K562 (cell line): ENCODE results near the gene ADAM33. TPM values are rescaled to one million over a fixed set of nuclear protein-coding genes. Genes with fewer than 3 reads are reported as not detected.

Source experiments
- ATAC-seq: fragments of 200-7000 bp; cut with Tn5 transposase; 3 replicates; pipeline ENCODE4 v1.9.1; 2020; ENCODE audit warnings: moderate library complexity
- BruUV-seq: library from RNA; stranded (reverse); fragments of 400-500 nt; replicated peaks from 2 replicates; lab custom pipeline; 2021; lab: Mats Ljungman, UMichigan
- CTCF ChIA-PET: fragments of 300-600 bp; formaldehyde crosslinking; extraction: SDS; loops from one replicate; lab custom pipeline; 2021; ENCODE audit warnings: low intra/inter-chr PET ratio; lab: Yijun Ruan, JAX
- POLR2A ChIA-PET: fragments of 300-600, 350-650 bp; sonication (Branson Sonifier 250); formaldehyde crosslinking; extraction: SDS; loops from one replicate; lab custom pipeline; 2021; ENCODE audit warnings: antibody characterized with exemption, inconsistent platforms; lab: Yijun Ruan, JAX
- DNase-seq, 4 experiments: peaks; one replicate each; pipeline versions ENCODE4 v3.0.0 to v3.0.0-alpha.2; 2011 to 2018; ENCODE audit warnings: low spot score in 3 of 4, mixed read lengths in 3 of 4; ENCODE audit errors: extremely low read depth in 1 of 4
- FAIRE-seq: peaks from 2 replicates; lab custom pipeline; 2011; peaks lifted over from hg19 to GRCh38; lab: Jason Lieb, UNC
- H2AFZ ChIP-seq: 2 replicates; pipeline ENCODE4 v1.6.0; 2011; ENCODE audit warnings: low read depth, low read length, control low read depth, inconsistent platforms
- H3K27ac ChIP-seq: fragments of 200-600 bp; 3 replicates; pipeline ENCODE4 v1.8.0; 2011; ENCODE audit warnings: low read depth, mild to moderate bottlenecking, control low read depth, inconsistent platforms, low read length, moderate library complexity, mixed read lengths; ENCODE audit errors: extremely low read depth
- H3K27me3 ChIP-seq, 2 experiments: fragments of 300-600 bp in 1 of 2; 2 replicates in 1 of 2; 3 replicates in 1 of 2; pipeline versions ENCODE4 v1.6.0 to v1.8.0; 2011; ENCODE audit warnings: inconsistent platforms in 2 of 2, low read length in 2 of 2, mild to moderate bottlenecking in 1 of 2, mixed read lengths in 1 of 2, moderate library complexity in 1 of 2; ENCODE audit not compliant: control insufficient read depth in 2 of 2, insufficient read depth in 2 of 2
- H3K36me3 ChIP-seq: fragments of 300-600 bp; 3 replicates; pipeline ENCODE4 v1.8.0; 2011; ENCODE audit warnings: mild to moderate bottlenecking, low read length, inconsistent platforms; ENCODE audit not compliant: control insufficient read depth, insufficient read depth
- H3K4me1 ChIP-seq, 2 experiments: fragments of 200-600 bp in 1 of 2; replicated peaks in 1 of 2; 2 replicates in 1 of 2; 3 replicates in 1 of 2; pipeline versions ENCODE4 v1.5.1 to v1.8.0; 2011; ENCODE audit warnings: inconsistent platforms in 2 of 2, low read length in 2 of 2, mild to moderate bottlenecking in 1 of 2, mixed read lengths in 1 of 2, moderate library complexity in 1 of 2; ENCODE audit not compliant: control insufficient read depth in 2 of 2, insufficient read depth in 2 of 2
- H3K4me2 ChIP-seq: 2 replicates; pipeline ENCODE4 v1.6.1; 2011; ENCODE audit warnings: low read length, control low read depth, inconsistent platforms, mixed read lengths; ENCODE audit not compliant: insufficient read depth
- H3K4me3 ChIP-seq: fragments of 200-600 bp; sonication (generic), shearing (Covaris generic); 2 replicates; pipeline ENCODE4 v1.5.1; 2016; ENCODE audit warnings: control low read depth, inconsistent platforms
- H3K79me2 ChIP-seq: fragments of 200-600 bp; 3 replicates; pipeline ENCODE4 v1.8.0; 2011; ENCODE audit warnings: low read length, inconsistent platforms; ENCODE audit not compliant: control insufficient read depth, insufficient read depth
- H3K9ac ChIP-seq, 2 experiments: 2 replicates each; pipeline versions ENCODE4 v1.6.0 to v1.6.1; 2011; ENCODE audit warnings: low read depth in 2 of 2, low read length in 2 of 2, control low read depth in 1 of 2, inconsistent platforms in 1 of 2, mild to moderate bottlenecking in 1 of 2, mixed read lengths in 1 of 2; ENCODE audit not compliant: insufficient read depth in 1 of 2
- H3K9me1 ChIP-seq: one replicate; pipeline ENCODE4 v1.6.0; 2011; ENCODE audit warnings: inconsistent platforms, mild to moderate bottlenecking, low read length, moderate library complexity; ENCODE audit not compliant: control insufficient read depth, insufficient read depth
- H3K9me3 ChIP-seq: replicated peaks from 2 replicates; pipeline ENCODE4 v1.5.1; 2011; ENCODE audit warnings: low read depth, low read length, inconsistent platforms; ENCODE audit not compliant: control insufficient read depth, insufficient read depth
- H4K20me1 ChIP-seq: replicated peaks from 2 replicates; pipeline ENCODE4 v1.6.1; 2011; ENCODE audit warnings: low read length, inconsistent platforms, mixed read lengths; ENCODE audit not compliant: control insufficient read depth, insufficient read depth
- CTCF ChIP-seq, 3 experiments: IDR thresholded peaks in 2 of 3; conservative IDR thresholded peaks in 1 of 3; 2 replicates each; pipeline ENCODE4 v1.5.1; 2011 to 2012; ENCODE audit warnings: low read length in 3 of 3, mild to moderate bottlenecking in 3 of 3, control low read depth in 2 of 3, improper control_type of control experiment in 1 of 3, inconsistent platforms in 1 of 3, low read depth in 1 of 3, mixed read lengths in 1 of 3, moderate library complexity in 1 of 3; ENCODE audit not compliant: insufficient read depth in 2 of 3
- GATAD2B ChIP-seq: fragments of 450-650 bp; IDR thresholded peaks from 2 replicates; pipeline ENCODE4 v1.6.1; 2017; ENCODE audit warnings: mild to moderate bottlenecking, borderline replicate concordance
- NR3C1 ChIP-seq: sonication (generic); formaldehyde crosslinking; IDR thresholded peaks from 2 replicates; pipeline ENCODE4 v1.8.1; 2022; ENCODE audit warnings: missing genetic modification reagents
- PCBP2 ChIP-seq: fragments of 200-400 bp; formaldehyde crosslinking; IDR thresholded peaks from 2 replicates; pipeline ENCODE4 v1.6.1; 2018; ENCODE audit warnings: low read length, low read depth, mild to moderate bottlenecking, moderate library complexity; ENCODE audit not compliant: poor library complexity, severe bottlenecking
- SMARCB1 ChIP-seq: IDR thresholded peaks from 2 replicates; pipeline ENCODE4 v1.6.1; 2011; ENCODE audit warnings: improper control_type of control experiment, low read depth; ENCODE audit not compliant: insufficient read length
- ZBTB1 ChIP-seq: sonication (generic); formaldehyde crosslinking; IDR thresholded peaks from 2 replicates; pipeline ENCODE4 v1.8.1; 2023; ENCODE audit warnings: missing genetic modification reagents, low read depth, mild to moderate bottlenecking, borderline replicate concordance
- ZNF316 ChIP-seq: fragments of 450-650 bp; IDR thresholded peaks from 2 replicates; pipeline ENCODE4 v1.6.1; 2016
- WGBS: fragments of 100-300 bp; shearing (Covaris generic); methylation state at CpG from one replicate; pipeline ENCODE4 v1.1.6; 2016; ENCODE audit warnings: low coverage, mixed read lengths; ENCODE audit not compliant: insufficient coverage; ENCODE audit errors: missing lambda C conversion rate; 5-methylcytosine and 5-hydroxymethylcytosine counted together
- in situ Hi-C: fragments of 300-500 bp; cut with MboI; formaldehyde crosslinking; loops from 4 replicates; pipeline ENCODE4 v1.15.0; 2018; ENCODE audit warnings: inconsistent platforms, mixed read lengths
- intact Hi-C: fragments of 100-400 bp; cut with micrococcal nuclease; formaldehyde crosslinking; loops from 2 replicates; pipeline ENCODE4 v1.14.2; 2022
- polyA plus RNA-seq, 8 experiments: library from polyadenylated mRNA; depleted of rRNA in 4 of 8; stranded (reverse) in 5 of 8; unstranded in 3 of 8; fragments of >200 nt; fragmentation: Nextera tagmentation in 2 of 8; fragmentation: Illumina TruSeq in 1 of 8; extraction: Ambion mirVana in 2 of 8; extraction: Trizol in 1 of 8; gene quantifications; 2 replicates each; pipeline versions ENCODE4 v1.2.1 to v1.2.3, GENCODE V29; 2011 to 2014; ENCODE audit warnings: inconsistent platforms in 1 of 8, missing spikeins in 1 of 8
- total RNA-seq, 7 experiments: library from RNA; depleted of rRNA in 6 of 7; stranded (reverse); fragments of >200 nt in 6 of 7; fragmentation: Illumina TruSeq in 2 of 7; extraction: Trizol in 2 of 7; gene quantifications; 2 replicates each; pipeline versions ENCODE4 v1.2.1 to v1.2.3, GENCODE V29; 2011 to 2021; ENCODE audit warnings: low replicate concordance in 1 of 7
- TF ChIP-seq, protein P1 (sequence below): fragments of 250-450 bp; sonication (Bioruptor Pico); IDR thresholded peaks from 2 replicates; pipeline ENCODE4 v1.5.0; 2021; ENCODE audit warnings: mild to moderate bottlenecking, moderate library complexity
- TF ChIP-seq, protein P2 (sequence below): fragments of 200-800 bp; sonication (Bioruptor generic); IDR thresholded peaks from 2 replicates; pipeline ENCODE4 v1.6.1; 2017; ENCODE audit warnings: missing genetic modification characterization, missing compliant biosample characterization

ADAM33 gene
- total and polyA plus RNA-seq, 9 of the 15 experiments (the other 6 are each of a cell fraction or from before 2014, with no cell fraction given) = not detected

DNA sequence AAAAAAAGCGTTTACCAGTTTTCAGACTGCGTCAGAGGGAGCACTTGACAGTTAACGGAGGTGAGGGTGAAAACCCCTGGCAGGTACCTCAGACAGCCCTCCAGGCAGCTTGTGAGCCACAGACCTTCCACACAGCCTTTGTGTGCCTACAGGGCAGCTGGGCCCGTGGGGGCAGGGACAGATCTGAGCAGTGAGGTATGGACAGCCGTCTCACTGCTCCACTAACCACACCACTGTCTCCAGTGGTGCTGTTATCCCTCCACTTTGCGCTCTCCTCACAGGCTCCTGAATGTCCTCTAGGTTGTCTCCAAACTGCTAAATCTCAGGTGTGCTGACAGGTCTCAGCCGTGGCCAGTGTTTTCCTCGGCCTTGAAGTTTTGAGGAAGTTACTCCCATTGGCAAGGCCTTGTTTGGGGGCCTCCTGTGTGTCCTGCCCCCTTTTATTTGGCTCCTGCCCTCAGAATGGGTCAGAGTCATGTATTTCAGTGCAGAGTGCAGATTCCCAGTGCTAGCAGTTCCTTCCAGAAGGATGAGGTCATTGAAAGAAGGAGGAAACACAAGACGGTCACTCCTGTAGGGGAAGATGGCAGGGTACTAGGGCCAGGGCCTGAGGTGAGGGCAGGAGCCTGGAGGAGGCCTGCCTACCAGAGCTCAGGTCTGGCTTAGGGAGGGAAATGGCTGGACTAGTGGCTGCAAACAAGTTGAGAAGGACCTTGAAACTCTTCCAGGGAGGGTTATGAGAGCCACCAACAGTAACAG lies 30.4 kb downstream of the ADAM33 start:
- Histone ChIP-seq H4K20me1 (0 out of 2 replicates have a peak, but pooled peaks cover 4% of the 10 kb centered on the region), H3K4me1 (peaks cover 9 to 10% of the 10 kb centered on the region in 2 experiments; a peak in 4 of 5 replicates), H3K9me1 (no peaks in the 10 kb centered on the region), H3K4me2 (no peak overlapping the region), H3K36me3 (no peaks in the 10 kb centered on the region; the same call in 2 of the 3 replicates), H3K9me3 (no peaks in the 10 kb centered on the region), H3K9ac (no peak overlapping the region), H3K27me3 (peaks cover 0 to 9% of the 10 kb centered on the region in 2 experiments; a peak in 1 of 5 replicates), H3K79me2 (no peaks in the 10 kb centered on the region), H3K4me3 (no peak overlapping the region), H3K27ac (no peak overlapping the region), H2AFZ (no peak overlapping the region)
- POLR2A ChIA-PET = interaction anchor here (0.6 kb wide), 1 partner anchor 116 kb away, joined by 3 read pairs; no protein-coding TSS in a partner anchor
- TF ChIP-seq NR3C1 (CRISPR knock-in tag) (no peak), SMARCB1 (no peak), CTCF (IDR thresholded peaks at IDR 0.05 in 2 of 3, conservative IDR thresholded peaks at IDR 0.05 in 1 of 3; ENCODE audit: insufficient read depth in 2 of 3, low read depth in 1 of 3, low read length in 3 of 3) (no peak), ZBTB1 (CRISPR knock-in tag) (no peak), PCBP2 (no peak), ZNF316 (no peak), GATAD2B (no peak)
- TF ChIP-seq, protein P1, sequence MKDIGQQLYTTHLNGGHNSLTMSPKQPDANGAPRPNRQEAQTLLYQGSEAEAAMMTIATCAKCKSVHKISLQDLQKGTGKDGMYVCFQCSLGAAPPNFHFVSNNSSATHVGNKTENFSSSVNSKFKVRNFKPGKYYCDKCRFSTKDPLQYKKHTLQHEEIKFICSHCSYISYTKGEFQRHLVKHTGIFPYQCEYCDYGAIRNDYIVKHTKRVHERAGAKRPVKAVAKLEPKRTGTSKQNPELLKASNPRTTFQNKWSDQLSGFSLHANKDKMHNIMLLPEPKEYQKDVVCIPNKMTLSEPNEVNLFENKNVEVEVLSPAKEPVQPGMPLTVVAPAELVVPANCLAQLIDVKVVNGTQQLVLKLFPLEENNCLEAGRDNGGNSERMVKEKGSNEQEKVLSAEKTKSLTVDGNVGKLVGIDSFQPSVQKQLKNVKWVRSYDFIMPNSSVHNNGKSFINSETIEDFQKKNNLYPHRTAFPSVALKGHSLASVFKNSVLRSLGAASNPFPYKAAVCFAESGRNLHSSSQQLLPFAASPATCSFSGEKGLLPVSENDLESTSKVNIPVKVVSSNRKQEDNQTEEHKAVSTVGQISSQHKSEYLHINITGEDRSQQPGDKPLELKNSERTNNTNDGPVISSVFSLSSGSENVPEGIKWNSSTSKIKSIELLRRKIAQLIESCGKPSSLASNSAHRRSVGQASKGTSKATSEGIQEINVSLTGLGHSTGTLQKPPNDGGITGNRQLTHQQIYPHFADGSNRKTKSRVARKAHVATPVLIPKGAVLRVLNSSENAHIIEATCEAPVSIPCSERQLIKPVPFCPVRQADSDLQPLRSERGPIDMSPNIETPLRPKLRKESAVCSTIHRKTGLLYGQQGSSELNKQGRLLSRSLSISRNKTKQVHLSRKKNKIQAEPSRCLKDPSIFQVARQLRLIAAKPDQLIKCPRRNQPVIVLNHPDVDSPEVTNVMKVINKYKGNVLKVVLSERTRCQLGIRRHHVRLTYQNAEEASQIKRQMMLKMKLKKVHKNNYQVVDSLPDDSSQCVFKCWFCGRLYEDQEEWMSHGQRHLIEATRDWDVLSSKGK (CRISPR knock-in tag) = no peak
- TF ChIP-seq, protein P2, sequence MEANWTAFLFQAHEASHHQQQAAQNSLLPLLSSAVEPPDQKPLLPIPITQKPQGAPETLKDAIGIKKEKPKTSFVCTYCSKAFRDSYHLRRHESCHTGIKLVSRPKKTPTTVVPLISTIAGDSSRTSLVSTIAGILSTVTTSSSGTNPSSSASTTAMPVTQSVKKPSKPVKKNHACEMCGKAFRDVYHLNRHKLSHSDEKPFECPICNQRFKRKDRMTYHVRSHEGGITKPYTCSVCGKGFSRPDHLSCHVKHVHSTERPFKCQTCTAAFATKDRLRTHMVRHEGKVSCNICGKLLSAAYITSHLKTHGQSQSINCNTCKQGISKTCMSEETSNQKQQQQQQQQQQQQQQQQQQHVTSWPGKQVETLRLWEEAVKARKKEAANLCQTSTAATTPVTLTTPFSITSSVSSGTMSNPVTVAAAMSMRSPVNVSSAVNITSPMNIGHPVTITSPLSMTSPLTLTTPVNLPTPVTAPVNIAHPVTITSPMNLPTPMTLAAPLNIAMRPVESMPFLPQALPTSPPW (CRISPR knock-in tag) = no peak
- DNase-seq = no peak
- FAIRE-seq = no peak
- no TSS peak for BruUV-seq
- WGBS = 71% methylated on average over 7 of the region's 9 CpGs
- in situ Hi-C loops (no loop called here), intact Hi-C loops (no loop called here)
- CTCF ChIA-PET = no interaction called here
- ATAC-seq = no peak
